Gastrocnemius medialis (tissue), 4 donors: Measurements from ENCODE around the gene PKP2. TPM values are rescaled to one million over a fixed set of nuclear protein-coding genes. Genes with fewer than 3 reads are reported as not detected.

Experiments
- ATAC-seq, 2 donors: fragments of 150-250 bp; one replicate each; pipeline ENCODE4 v1.9.1; 2016
- DNase-seq, 2 donors: peaks; one replicate each; pipeline ENCODE4 v3.0.0-alpha.2; 2019
- H3K27ac ChIP-seq, 4 donors: fragments of 200-600 bp; sonication (generic); 1 replicate in 1 of 4; 2 replicates in 3 of 4; pipeline ENCODE4 v1.5.1; 2016 to 2018; ENCODE audit warnings: mild to moderate bottlenecking in 2 of 4, moderate library complexity in 1 of 4
- H3K27me3 ChIP-seq, 3 donors: fragments of 200-600 bp; sonication (generic) in 2 of 3; 1 replicate in 1 of 3; 2 replicates in 2 of 3; pipeline versions ENCODE4 v1.5.1 to v1.6.0; 2016 to 2019; ENCODE audit warnings: mild to moderate bottlenecking in 1 of 3, moderate library complexity in 1 of 3
- H3K36me3 ChIP-seq, 2 donors: fragments of 200-600 bp; sonication (generic) in 1 of 2; one replicate each; pipeline ENCODE4 v1.5.1; 2017 to 2018
- H3K4me1 ChIP-seq, 2 donors: fragments of 200-600 bp; sonication (generic) in 1 of 2; one replicate each; pipeline ENCODE4 v1.5.1; 2016 to 2017; ENCODE audit warnings: mild to moderate bottlenecking in 2 of 2
- H3K4me3 ChIP-seq, 4 donors: fragments of 200-600 bp; sonication (generic) in 3 of 4; 1 replicate in 1 of 4; 2 replicates in 3 of 4; pipeline ENCODE4 v1.5.1; 2016 to 2019; ENCODE audit warnings: mild to moderate bottlenecking in 2 of 4
- H3K9me3 ChIP-seq, 3 donors: fragments of 200-600 bp; sonication (generic) in 2 of 3; 1 replicate in 1 of 3; 2 replicates in 2 of 3; pipeline ENCODE4 v1.5.1; 2016 to 2019
- CTCF ChIP-seq, 5 experiments: fragments of 450-650 bp in 3 of 5; fragments of 200-600 bp in 2 of 5; sonication (generic) in 2 of 5; IDR thresholded peaks in 4 of 5; conservative IDR thresholded peaks in 1 of 5; 1 replicate in 4 of 5; 2 replicates in 1 of 5; pipeline ENCODE4 v1.5.1; 2016 to 2019; ENCODE audit warnings: antibody characterized with exemption in 5 of 5, mild to moderate bottlenecking in 3 of 5, moderate library complexity in 3 of 5
- POLR2A ChIP-seq, 2 donors: fragments of 450-650 bp; IDR thresholded peaks; one replicate each; pipeline ENCODE4 v1.6.1; 2017; ENCODE audit warnings: antibody characterized with exemption in 2 of 2, mild to moderate bottlenecking in 2 of 2, moderate library complexity in 2 of 2
- in situ Hi-C, 4 donors: fragments of 200-750 bp; cut with MboI; loops; one replicate each; pipeline versions ENCODE4 v1.15.0 to v1.8.0; 2017; ENCODE audit warnings: low sequenced_read_pairs in 4 of 4
- intact Hi-C: fragments of 100-400 bp; cut with DNase I; formaldehyde crosslinking; loops from one replicate; pipeline ENCODE4 v1.15.1; 2023; ENCODE audit warnings: low total_unique reads
- total RNA-seq, 4 donors: library from RNA; depleted of rRNA; stranded (reverse); fragments of >200 nt; gene quantifications; one replicate each; pipeline versions ENCODE4 v1.1.0 to v1.2.3, GENCODE V29; 2016

The PKP2 gene
- total RNA-seq, 4 donors from 2014 or later, result 3.5 to 7.2 (median 4.1) TPM

DNA sequence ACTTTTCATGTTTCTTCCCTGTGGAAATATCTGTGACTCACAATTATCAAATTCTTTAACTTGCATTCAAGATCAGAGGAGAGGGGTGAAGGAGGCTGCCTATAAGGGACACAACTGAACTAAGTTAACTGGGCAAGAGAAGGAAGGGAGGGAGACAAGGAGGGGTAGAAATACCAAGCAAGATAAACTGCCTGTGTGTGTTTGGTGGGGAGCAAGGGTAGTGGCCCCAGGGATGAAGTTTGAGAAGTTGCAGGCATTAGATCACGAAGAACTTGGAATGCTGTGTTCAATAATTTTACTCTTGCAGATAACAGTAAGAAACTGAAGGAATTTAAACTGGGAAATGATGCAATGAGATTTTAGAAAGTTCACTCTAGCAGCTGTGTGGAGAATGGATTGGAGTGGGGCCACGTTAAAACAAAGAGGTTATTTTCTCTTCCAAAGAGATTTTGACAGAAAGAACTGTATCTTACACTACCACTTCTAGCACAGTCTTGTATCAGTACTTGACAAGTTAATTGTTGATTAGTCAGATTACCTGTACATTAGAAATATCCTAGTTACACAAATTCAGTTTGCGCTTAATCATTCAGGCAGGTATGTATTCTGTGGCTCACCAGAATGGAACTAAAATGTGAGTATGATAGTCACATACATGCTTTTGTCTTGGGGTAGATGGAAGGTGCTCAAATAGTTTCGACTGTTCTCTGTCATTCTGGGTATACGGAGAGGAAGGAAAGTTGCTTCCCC, 7.4 kb downstream of the PKP2 start:
- Histone ChIP-seq H3K4me3 (no peak overlapping the region), H3K27ac (no peak overlapping the region), H3K36me3 (no peaks in the 10 kb centered on the region), H3K4me1 (no peaks in the 10 kb centered on the region), H3K27me3 (peaks cover 0 to 7% (median 2%) of the 10 kb centered on the region in 3 donors), H3K9me3 (no peaks in the 10 kb centered on the region)
- in situ Hi-C loops, result loop anchor here in 1 of 4 donors (25.0 kb wide), 1 partner anchor 102 kb away; no protein-coding TSS in a partner anchor
- TF ChIP-seq POLR2A (IDR thresholded peaks at IDR 0.05) (no peak), CTCF (IDR thresholded peaks at IDR 0.05 in 4 of 5, conservative IDR thresholded peaks at IDR 0.05 in 1 of 5) (no peak)
- ATAC-seq, result no peak
- intact Hi-C loops, result no loop called here
- no peak for DNase-seq

- in situ Hi-C loops, result loop anchor here in 1 of 4 donors (25.0 kb wide), 1 partner anchor 100 kb away; no protein-coding TSS in a partner anchor
- no peaks in the 10 kb centered on the region for H3K27me3 ChIP-seq
- intact Hi-C loops, result no loop called here
- H3K9me3 ChIP-seq, result no peaks in the 10 kb centered on the region
- H3K4me1 ChIP-seq, result no peaks in the 10 kb centered on the region
- H3K27ac ChIP-seq, result no peak overlapping the region
- H3K36me3 ChIP-seq, result no peaks in the 10 kb centered on the region
- ATAC-seq (no peak), DNase-seq (no peak)
- no peak for TF ChIP-seq POLR2A (IDR thresholded peaks at IDR 0.05)
- TF ChIP-seq CTCF (IDR thresholded peaks at IDR 0.05 in 4 of 5, conservative IDR thresholded peaks at IDR 0.05 in 1 of 5), result no peak
- H3K4me3 ChIP-seq, result no peak overlapping the region
Measured at GRCh38 chr12:32887058-32887457, 9.5 kb downstream of the PKP2 start.

- Histone ChIP-seq H3K36me3 (no peaks in the 10 kb centered on the region), H3K27ac (no peak overlapping the region), H3K4me1 (no peaks in the 10 kb centered on the region), H3K9me3 (no peaks in the 10 kb centered on the region), H3K4me3 (no peak overlapping the region), H3K27me3 (no peaks in the 10 kb centered on the region)
- in situ Hi-C loops (loop anchor here in 1 of 4 donors (25.0 kb wide), 1 partner anchor 99 kb away; no protein-coding TSS in a partner anchor), intact Hi-C loops (no loop called here)
- no peak for TF ChIP-seq CTCF (IDR thresholded peaks at IDR 0.05 in 4 of 5, conservative IDR thresholded peaks at IDR 0.05 in 1 of 5)
- TF ChIP-seq POLR2A (IDR thresholded peaks at IDR 0.05), result no peak
- DNase-seq (no peak), ATAC-seq (no peak)
Measured at GRCh38 chr12:32885831-32886230, 10.7 kb downstream of the PKP2 start.

- DNase-seq (no peak), ATAC-seq (no peak)
- Histone ChIP-seq H3K36me3 (no peaks in the 10 kb centered on the region), H3K9me3 (no peaks in the 10 kb centered on the region), H3K27ac (no peak overlapping the region), H3K4me3 (no peak overlapping the region), H3K27me3 (no peaks in the 10 kb centered on the region), H3K4me1 (no peaks in the 10 kb centered on the region)
- no peak for TF ChIP-seq POLR2A (IDR thresholded peaks at IDR 0.05)
- TF ChIP-seq CTCF (IDR thresholded peaks at IDR 0.05 in 4 of 5, conservative IDR thresholded peaks at IDR 0.05 in 1 of 5), result no peak
- intact Hi-C loops (no loop called here), in situ Hi-C loops (loop anchor here in 1 of 4 donors (25.0 kb wide), 1 partner anchor 98 kb away; no protein-coding TSS in a partner anchor)
Measured at GRCh38 chr12:32884962-32885361, 11.6 kb downstream of the PKP2 start.
